Ectodermal cell (in vitro differentiated cells): ENCODE measurements around the gene BBC3. TPM values are rescaled to one million over a fixed set of nuclear protein-coding genes. Genes with fewer than 3 reads are reported as not detected.
"Not testable (repeated sequence)": the region's sequence is repeated elsewhere in the genome, so short reads cannot be mapped to it uniquely, and the experiment has no call there.

Experiments
- H3K27ac ChIP-seq: 2 replicates; pipeline ENCODE4 v1.7.0; 2013; ENCODE audit warnings: mild to moderate bottlenecking, low read depth, low read length; ENCODE audit not compliant: insufficient read depth, poor library complexity, severe bottlenecking
- H3K27me3 ChIP-seq: 2 replicates; pipeline ENCODE4 v1.7.0; 2013; ENCODE audit warnings: mild to moderate bottlenecking, low read length; ENCODE audit not compliant: insufficient read depth, control insufficient read depth, poor library complexity, severe bottlenecking
- H3K36me3 ChIP-seq: one replicate; pipeline ENCODE4 v1.7.0; 2013; ENCODE audit warnings: low read length; ENCODE audit not compliant: control insufficient read depth, insufficient read depth
- H3K4me1 ChIP-seq: one replicate; pipeline ENCODE4 v1.7.0; 2013; ENCODE audit warnings: low read length; ENCODE audit not compliant: control insufficient read depth, insufficient read depth
- H3K4me3 ChIP-seq: 2 replicates; pipeline ENCODE4 v1.7.0; 2013; ENCODE audit warnings: low read depth, low read length, control low read depth; ENCODE audit not compliant: insufficient read depth
- H3K9me3 ChIP-seq: 2 replicates; pipeline ENCODE4 v1.7.0; 2013; ENCODE audit warnings: mild to moderate bottlenecking, low read length, moderate library complexity; ENCODE audit not compliant: control insufficient read depth
- WGBS, 2 experiments: methylation state at CpG; one replicate each; pipeline ENCODE4 v1.1.7; 2013; ENCODE audit warnings: missing lambda C conversion rate in 2 of 2; 5-methylcytosine and 5-hydroxymethylcytosine counted together
- polyA plus RNA-seq, 4 experiments: library from polyadenylated mRNA; stranded (reverse); fragments of 50-300 nt; gene quantifications; one replicate each; pipeline ENCODE4 v1.2.3, GENCODE V29; 2013

BBC3 gene
- polyA plus RNA-seq (2013, experiment 1 of 4), result 17.5 TPM
- polyA plus RNA-seq (2013, experiment 2 of 4), result 15.1 TPM
- 14.1 TPM for polyA plus RNA-seq (2013, experiment 3 of 4)
- 15.8 TPM for polyA plus RNA-seq (2013, experiment 4 of 4)

- no peaks in the 10 kb centered on the region for H3K36me3 ChIP-seq
- 0% methylated on average over 43 of the region's 43 CpGs for WGBS, 2 experiments
- H3K4me1 ChIP-seq, result peaks cover 19% of the 10 kb centered on the region
- H3K27ac ChIP-seq, result peak within 1 kb of the TSS; percentile 36
- no peaks in the 10 kb centered on the region for H3K27me3 ChIP-seq
- H3K4me3 ChIP-seq, result peak within 1 kb of the TSS; percentile 96
- H3K9me3 ChIP-seq, result no peaks in the 10 kb centered on the region
Observed at GRCh38 chr19:47230921-47231214, at the start of gene BBC3. BBC3 (minus strand) TSS chr19:47231199; CDS start chr19:47228431, 2,768 bp downstream.

GRCh38 chr19:47280183-47280797 lies 49.3 kb upstream of the BBC3 start:
- Histone ChIP-seq H3K27ac (no peak overlapping the region), H3K36me3 (no peaks in the 10 kb centered on the region), H3K4me1 (peaks cover 6% of the 10 kb centered on the region), H3K27me3 (peaks cover 5% of the 10 kb centered on the region), H3K9me3 (no peaks in the 10 kb centered on the region), H3K4me3 (no peak overlapping the region)
- WGBS, 2 experiments, result 87 to 89% methylated on average over 13 of the region's 13 CpGs

GRCh38 chr19:47276513-47276912 lies 45.5 kb upstream of the BBC3 start:
- H3K27ac ChIP-seq, H3K4me3 ChIP-seq, H3K36me3 ChIP-seq, H3K9me3 ChIP-seq: not testable (repeated sequence)
- Histone ChIP-seq H3K4me1 (peaks cover 16% of the 10 kb centered on the region), H3K27me3 (peaks cover 11% of the 10 kb centered on the region)
- 95 to 98% methylated on average over 3 of the region's 3 CpGs for WGBS, 2 experiments

GRCh38 chr19:47275791-47276461 lies 44.9 kb upstream of the BBC3 start:
- Histone ChIP-seq H3K4me1 (peaks cover 16% of the 10 kb centered on the region), H3K27ac (no peak overlapping the region), H3K36me3 (no peaks in the 10 kb centered on the region), H3K9me3 (no peaks in the 10 kb centered on the region), H3K4me3 (no peak overlapping the region), H3K27me3 (peaks cover 11% of the 10 kb centered on the region)
- WGBS, 2 experiments, result 75 to 77% methylated on average over 12 to 13 of the region's 13 CpGs

GRCh38 chr19:47274891-47275761 lies 44.1 kb upstream of the BBC3 start:
- 4 to 5% methylated on average over 82 of the region's 82 CpGs for WGBS, 2 experiments
- H3K4me1 ChIP-seq, result peaks cover 16% of the 10 kb centered on the region
- no peak overlapping the region for H3K27ac ChIP-seq
- peak overlapping the region; percentile 54 for H3K4me3 ChIP-seq
- peaks cover 11% of the 10 kb centered on the region for H3K27me3 ChIP-seq
- peaks cover 4% of the 10 kb centered on the region for H3K36me3 ChIP-seq
- H3K9me3 ChIP-seq, result no peaks in the 10 kb centered on the region

GRCh38 chr19:47274071-47274890 lies 43.3 kb upstream of the BBC3 start, which contains the start of gene INAFM1:
INAFM1 (plus strand) TSS chr19:47274885; CDS start chr19:47274920, 35 bp downstream.
- Histone ChIP-seq H3K9me3 (no peaks in the 10 kb centered on the region), H3K4me3 (peak within 1 kb of the TSS; percentile 69), H3K27ac (peak within 1 kb of the TSS; percentile 93), H3K4me1 (peaks cover 16% of the 10 kb centered on the region), H3K36me3 (peaks cover 6% of the 10 kb centered on the region), H3K27me3 (peaks cover 11% of the 10 kb centered on the region)
- 0 to 1% methylated on average over 69 to 71 of the region's 72 CpGs for WGBS, 2 experiments

- Histone ChIP-seq H3K9me3 (no peaks in the 10 kb centered on the region), H3K27me3 (peaks cover 11% of the 10 kb centered on the region), H3K4me1 (peaks cover 16% of the 10 kb centered on the region), H3K36me3 (peaks cover 6% of the 10 kb centered on the region), H3K4me3 (peak overlapping the region; percentile 69), H3K27ac (peak overlapping the region; percentile 93)
- WGBS, 2 experiments, result 0% methylated on average over 54 of the region's 54 CpGs
Observed at GRCh38 chr19:47273313-47274070, 42.5 kb upstream of the BBC3 start.

- Histone ChIP-seq H3K36me3 (peaks cover 8% of the 10 kb centered on the region), H3K27ac (peak overlapping the region; percentile 93), H3K27me3 (peaks cover 11% of the 10 kb centered on the region), H3K4me1 (peaks cover 16% of the 10 kb centered on the region), H3K4me3 (peak overlapping the region; percentile 69), H3K9me3 (no peaks in the 10 kb centered on the region)
- 19% methylated on average over 41 to 42 of the region's 42 CpGs for WGBS, 2 experiments
Observed at GRCh38 chr19:47272448-47273312, 41.7 kb upstream of the BBC3 start.
